ENCODE results near the gene CNTN5.

CNTN5 gene

GRCh38 chr11:99631618-99632017, 610.9 kb downstream of the CNTN5 start:
- no peak overlapping the region for H3K4me3 ChIP-seq (ENCODE audit: control insufficient read depth, low read depth, low read length)
- DNase-seq (ENCODE audit: low read depth), result no peak
- no peak for TF ChIP-seq CTCF (IDR thresholded peaks at IDR 0.05; ENCODE audit: control insufficient read depth, insufficient read depth, low read depth, low read length, missing control alignments)

- TF ChIP-seq CTCF (IDR thresholded peaks at IDR 0.05; ENCODE audit: control insufficient read depth, insufficient read depth, low read depth, low read length, missing control alignments), result no peak
- no peak for DNase-seq (ENCODE audit: low read depth)
- H3K4me3 ChIP-seq (ENCODE audit: control insufficient read depth, low read depth, low read length), result no peak overlapping the region
Observed at GRCh38 chr11:99632969-99633368, 612.2 kb downstream of the CNTN5 start.

- no peak overlapping the region for H3K4me3 ChIP-seq (ENCODE audit: control insufficient read depth, low read depth, low read length)
- TF ChIP-seq CTCF (IDR thresholded peaks at IDR 0.05; ENCODE audit: control insufficient read depth, insufficient read depth, low read depth, low read length, missing control alignments), result no peak
- no peak for DNase-seq (ENCODE audit: low read depth)
Observed at GRCh38 chr11:99634581-99634980, 613.8 kb downstream of the CNTN5 start.

- DNase-seq (ENCODE audit: low read depth), result no peak
- no peak for TF ChIP-seq CTCF (IDR thresholded peaks at IDR 0.05; ENCODE audit: control insufficient read depth, insufficient read depth, low read depth, low read length, missing control alignments)
- H3K4me3 ChIP-seq (ENCODE audit: control insufficient read depth, low read depth, low read length), result no peak overlapping the region
Observed at GRCh38 chr11:99638073-99638553, 617.4 kb downstream of the CNTN5 start.

- no peak for TF ChIP-seq CTCF (IDR thresholded peaks at IDR 0.05; ENCODE audit: control insufficient read depth, insufficient read depth, low read depth, low read length, missing control alignments)
- H3K4me3 ChIP-seq (ENCODE audit: control insufficient read depth, low read depth, low read length), result no peak overlapping the region
- no peak for DNase-seq (ENCODE audit: low read depth)
Observed at GRCh38 chr11:99640671-99641070, 619.9 kb downstream of the CNTN5 start.

- TF ChIP-seq CTCF (IDR thresholded peaks at IDR 0.05; ENCODE audit: control insufficient read depth, insufficient read depth, low read depth, low read length, missing control alignments), result no peak
- H3K4me3 ChIP-seq (ENCODE audit: control insufficient read depth, low read depth, low read length), result no peak overlapping the region
- no peak for DNase-seq (ENCODE audit: low read depth)
Observed at GRCh38 chr11:99645934-99646333, 625.2 kb downstream of the CNTN5 start.

Data from AG09309 (cell line).